ENCODE data around the gene KRTAP9-1. TPM values are rescaled to one million over a fixed set of nuclear protein-coding genes. Genes with fewer than 3 reads are reported as not detected.

The KRTAP9-1 gene
- total and polyA plus RNA-seq, 2 donors (not counting 3 experiments of a cell fraction or from before 2014, with no cell fraction given), result not detected

- no TSS peak for BruUV-seq (replicated peaks)
- FAIRE-seq (no peak), DNase-seq (ENCODE audit: low read depth, low spot score) (no peak)
- Histone ChIP-seq H3K36me3 (ENCODE audit: control insufficient read depth in 2 of 2, extremely low read depth in 1 of 2, insufficient read depth in 2 of 2, low read length in 2 of 2) (no peaks in the 10 kb centered on the region), H3K27ac (ENCODE audit: insufficient read depth, low read depth, low read length) (no peak overlapping the region), H2AFZ (ENCODE audit: low read depth, low read length) (no peak overlapping the region), H3K4me3 (replicated peaks in 1 of 3; ENCODE audit: insufficient read depth in 1 of 3, low read depth in 1 of 3, low read length in 3 of 3) (no peak overlapping the region), H3K9ac (replicated peaks; ENCODE audit: extremely low read depth, insufficient read depth, low read length) (no peak overlapping the region), H3K4me2 (ENCODE audit: insufficient read depth, low read length) (no peak overlapping the region), H3K9me3 (replicated peaks; ENCODE audit: control insufficient read depth, insufficient read depth, low read length) (no peaks in the 10 kb centered on the region), H3K79me2 (ENCODE audit: control insufficient read depth, insufficient read depth, low read length) (no peaks in the 10 kb centered on the region), H3K4me1 (ENCODE audit: control insufficient read depth, extremely low read depth, insufficient read depth, low read length) (no peaks in the 10 kb centered on the region), H3K27me3 (ENCODE audit: control insufficient read depth in 2 of 2, insufficient read depth in 2 of 2, low read length in 2 of 2) (no peaks in the 10 kb centered on the region), H4K20me1 (replicated peaks; ENCODE audit: control insufficient read depth, extremely low read depth, insufficient read depth, low read length) (no peaks in the 10 kb centered on the region), H3K9me1 (replicated peaks; ENCODE audit: control insufficient read depth, extremely low read depth, insufficient read depth, low read length) (no peaks in the 10 kb centered on the region)
- ChIA-PET POLR2A (no interaction called here), CTCF (no interaction called here)
- intact Hi-C loops (cut with micrococcal nuclease) (no loop called here), dilution Hi-C loops (cut with MboI; ENCODE audit: extremely low pct_ligation_motif_present, low sequenced_read_pairs) (no loop called here)
- TF ChIP-seq GATA2 (IDR thresholded peaks at IDR 0.05; ENCODE audit: insufficient read depth, insufficient read length, low read depth, low read length) (no peak), POLR2AphosphoS5 (IDR thresholded peaks at IDR 0.05; ENCODE audit: insufficient read depth, low read depth, low read length) (no peak), FOS (IDR thresholded peaks at IDR 0.05; ENCODE audit: borderline replicate concordance, insufficient read depth, low read length) (no peak), POLR2A (IDR thresholded peaks at IDR 0.05; ENCODE audit: low read depth, low read length) (no peak), CTCF (IDR thresholded peaks at IDR 0.05; ENCODE audit: extremely low read depth in 1 of 2, insufficient read depth in 1 of 2, low read depth in 1 of 2, low read length in 2 of 2) (no peak), JUN (IDR thresholded peaks at IDR 0.05; ENCODE audit: borderline replicate concordance, insufficient read depth, insufficient read length, low read depth) (no peak), MAX (IDR thresholded peaks at IDR 0.05; ENCODE audit: insufficient read depth, insufficient read length) (no peak), MYC (IDR thresholded peaks at IDR 0.05; ENCODE audit: low read depth, low read length) (no peak), EZH2 (IDR thresholded peaks at IDR 0.05; ENCODE audit: borderline replicate concordance, low read depth, low read length, severe bottlenecking) (no peak)
Measured at GRCh38 chr17:41141361-41141760, 48.3 kb upstream of the KRTAP9-1 start.

Measured in endothelial cell of umbilical vein (primary cell).